Endothelial cell of umbilical vein (primary cell): Measurements from ENCODE around the gene GPR26. TPM values are rescaled to one million over a fixed set of nuclear protein-coding genes. Genes with fewer than 3 reads are reported as not detected.

ENCODE experiments used
- BruUV-seq: library from RNA; stranded (reverse); fragments of 400-500 nt; replicated peaks from 2 replicates; lab custom pipeline; 2021; lab: Mats Ljungman, UMichigan
- CTCF ChIA-PET: fragments of 300-600, 350-600 bp; sonication (Branson Sonifier 250); formaldehyde crosslinking; loops from one replicate; lab custom pipeline; 2021; ENCODE audit warnings: antibody characterized with exemption, inconsistent platforms; lab: Charles Lee
- POLR2A ChIA-PET: fragments of 300-600, 350-600 bp; sonication (Branson Sonifier 250); formaldehyde crosslinking; loops from one replicate; lab custom pipeline; 2021; ENCODE audit warnings: antibody characterized with exemption, inconsistent platforms; lab: Charles Lee
- DNase-seq: peaks from one replicate; pipeline ENCODE4 v3.0.0-alpha.2; 2011; ENCODE audit warnings: low read depth, low spot score
- FAIRE-seq: peaks from 2 replicates; lab custom pipeline; 2011; peaks lifted over from hg19 to GRCh38; lab: Jason Lieb, UNC
- H2AFZ ChIP-seq: 2 replicates; pipeline ENCODE4 v1.6.0; 2012; ENCODE audit warnings: low read depth, low read length, control low read depth, inconsistent platforms
- H3K27ac ChIP-seq: 2 replicates; pipeline ENCODE4 v1.5.1; 2011; ENCODE audit warnings: low read depth, mild to moderate bottlenecking, control low read depth, low read length, moderate library complexity; ENCODE audit not compliant: insufficient read depth
- H3K27me3 ChIP-seq, 2 experiments: 2 replicates each; pipeline versions ENCODE4 v1.6.0 to v1.6.1; 2011; ENCODE audit warnings: low read length in 2 of 2, mixed read lengths in 1 of 2; ENCODE audit not compliant: control insufficient read depth in 2 of 2, insufficient read depth in 2 of 2
- H3K36me3 ChIP-seq, 2 experiments: 2 replicates in 1 of 2; 3 replicates in 1 of 2; pipeline ENCODE4 v1.5.1; 2011; ENCODE audit warnings: low read length in 2 of 2, mild to moderate bottlenecking in 1 of 2, moderate library complexity in 1 of 2; ENCODE audit not compliant: control insufficient read depth in 2 of 2, insufficient read depth in 2 of 2; ENCODE audit errors: extremely low read depth in 1 of 2
- H3K4me1 ChIP-seq: 3 replicates; pipeline ENCODE4 v1.5.1; 2011; ENCODE audit warnings: mild to moderate bottlenecking, low read length; ENCODE audit not compliant: control insufficient read depth, insufficient read depth; ENCODE audit errors: extremely low read depth
- H3K4me2 ChIP-seq: 2 replicates; pipeline ENCODE4 v1.6.1; 2011; ENCODE audit warnings: low read length, control low read depth, mixed read lengths; ENCODE audit not compliant: insufficient read depth
- H3K4me3 ChIP-seq, 3 experiments: fragments of 200-600 bp in 1 of 3; sonication (generic), shearing (Covaris generic) in 1 of 3; replicated peaks in 1 of 3; 2 replicates each; pipeline ENCODE4 v1.5.1; 2011 to 2016; ENCODE audit warnings: control low read depth in 3 of 3, low read length in 3 of 3, mild to moderate bottlenecking in 2 of 3, inconsistent platforms in 1 of 3, low read depth in 1 of 3, moderate library complexity in 1 of 3; ENCODE audit not compliant: insufficient read depth in 1 of 3
- H3K79me2 ChIP-seq: 2 replicates; pipeline ENCODE4 v1.6.0; 2012; ENCODE audit warnings: low read length, inconsistent platforms; ENCODE audit not compliant: control insufficient read depth, insufficient read depth
- H3K9ac ChIP-seq: replicated peaks from 2 replicates; pipeline ENCODE3; 2011; ENCODE audit warnings: low read length, control low read depth; ENCODE audit not compliant: insufficient read depth; ENCODE audit errors: extremely low read depth
- H3K9me1 ChIP-seq: replicated peaks from 3 replicates; pipeline ENCODE4 v1.6.0; 2011; ENCODE audit warnings: mild to moderate bottlenecking, low read length; ENCODE audit not compliant: control insufficient read depth, insufficient read depth; ENCODE audit errors: extremely low read depth
- H3K9me3 ChIP-seq: replicated peaks from 2 replicates; pipeline ENCODE4 v1.5.1; 2012; ENCODE audit warnings: low read length, inconsistent platforms; ENCODE audit not compliant: control insufficient read depth, insufficient read depth
- H4K20me1 ChIP-seq: replicated peaks from 2 replicates; pipeline ENCODE3; 2011; ENCODE audit warnings: mild to moderate bottlenecking, low read length; ENCODE audit not compliant: control insufficient read depth, insufficient read depth; ENCODE audit errors: extremely low read depth
- CTCF ChIP-seq, 2 donors: IDR thresholded peaks; 1 replicate in 1 of 2; 2 replicates in 1 of 2; pipeline ENCODE4 v1.5.1; 2011; ENCODE audit warnings: low read length in 2 of 2, mild to moderate bottlenecking in 2 of 2, moderate library complexity in 2 of 2, control low read depth in 1 of 2, inconsistent platforms in 1 of 2, low read depth in 1 of 2; ENCODE audit not compliant: insufficient read depth in 1 of 2; ENCODE audit errors: extremely low read depth in 1 of 2
- EZH2 ChIP-seq: IDR thresholded peaks from 2 replicates; pipeline ENCODE4 v1.6.1; 2012; ENCODE audit warnings: borderline replicate concordance, low read depth, mild to moderate bottlenecking, moderate library complexity, low read length, inconsistent platforms; ENCODE audit not compliant: severe bottlenecking
- FOS ChIP-seq: IDR thresholded peaks from 2 replicates; pipeline ENCODE4 v1.6.1; 2011; ENCODE audit warnings: mild to moderate bottlenecking, low read length, moderate library complexity, borderline replicate concordance; ENCODE audit not compliant: insufficient read depth
- GATA2 ChIP-seq: IDR thresholded peaks from 2 replicates; pipeline ENCODE4 v1.7.0; 2011; ENCODE audit warnings: low read depth, mild to moderate bottlenecking, moderate library complexity, mixed read lengths, low read length; ENCODE audit not compliant: insufficient read length, insufficient read depth
- JUN ChIP-seq: IDR thresholded peaks from 2 replicates; pipeline ENCODE4 v1.6.1; 2011; ENCODE audit warnings: borderline replicate concordance, low read depth; ENCODE audit not compliant: insufficient read length, insufficient read depth
- MAX ChIP-seq: IDR thresholded peaks from 2 replicates; pipeline ENCODE4 v1.6.1; 2011; ENCODE audit not compliant: insufficient read depth, insufficient read length
- MYC ChIP-seq: IDR thresholded peaks from one replicate; pipeline ENCODE4 v1.6.1; 2011; ENCODE audit warnings: mild to moderate bottlenecking, low read depth, low read length
- POLR2A ChIP-seq: IDR thresholded peaks from 2 replicates; pipeline ENCODE4 v1.6.1; 2012; ENCODE audit warnings: low read depth, mild to moderate bottlenecking, control low read depth, low read length
- POLR2AphosphoS5 ChIP-seq: IDR thresholded peaks from 2 replicates; pipeline ENCODE4 v1.6.1; 2012; ENCODE audit warnings: low read depth, mild to moderate bottlenecking, control low read depth, low read length, moderate library complexity; ENCODE audit not compliant: insufficient read depth
- dilution Hi-C: fragments of 300-500 bp; cut with MboI; formaldehyde crosslinking; loops from one replicate; pipeline ENCODE4 v1.15.0; 2019; ENCODE audit warnings: low sequenced_read_pairs; ENCODE audit not compliant: extremely low pct_ligation_motif_present
- intact Hi-C: fragments of 100-400 bp; cut with micrococcal nuclease; formaldehyde crosslinking; loops from one replicate; pipeline ENCODE4 v1.10.0; 2022
- polyA plus RNA-seq, 4 experiments: library from polyadenylated mRNA; depleted of rRNA in 3 of 4; stranded (reverse) in 3 of 4; unstranded in 1 of 4; fragments of >200 nt; gene quantifications; 2 replicates each; pipeline versions ENCODE4 v1.2.1 to v1.2.3, GENCODE V29; 2011 to 2012; ENCODE audit warnings: missing spikeins in 1 of 4
- total RNA-seq: library from RNA; stranded (reverse); gene quantifications from 2 replicates; pipeline ENCODE4 v1.2.3, GENCODE V29; 2021

GPR26 gene
- total and polyA plus RNA-seq, 2 donors (not counting 3 experiments of a cell fraction or from before 2014, with no cell fraction given) = not detected

GRCh38 chr10:123743441-123744223 lies 77.5 kb downstream of the GPR26 start:
- POLR2A ChIA-PET = no interaction called here
- Histone ChIP-seq H3K4me1 (no peaks in the 10 kb centered on the region), H3K27me3 (no peaks in the 10 kb centered on the region), H3K9me1 (no peaks in the 10 kb centered on the region), H3K79me2 (no peaks in the 10 kb centered on the region), H3K9ac (no peak overlapping the region), H3K4me3 (no peak overlapping the region), H3K9me3 (no peaks in the 10 kb centered on the region), H4K20me1 (no peaks in the 10 kb centered on the region), H3K36me3 (no peaks in the 10 kb centered on the region), H3K4me2 (no peak overlapping the region), H2AFZ (no peak overlapping the region), H3K27ac (no peak overlapping the region)
- DNase-seq (no peak), FAIRE-seq (no peak)
- intact Hi-C loops = no loop called here
- no TSS peak for BruUV-seq
- no peak for TF ChIP-seq POLR2AphosphoS5
- dilution Hi-C loops = no loop called here
- CTCF ChIA-PET = no interaction called here

GRCh38 chr10:123744224-123744536 lies 78.0 kb downstream of the GPR26 start:
- H3K9me3 ChIP-seq = no peaks in the 10 kb centered on the region
- no peaks in the 10 kb centered on the region for H3K27me3 ChIP-seq
- H3K9me1 ChIP-seq = no peaks in the 10 kb centered on the region
- no peaks in the 10 kb centered on the region for H3K4me1 ChIP-seq
- TF ChIP-seq CTCF (IDR thresholded peaks at IDR 0.05; ENCODE audit: extremely low read depth in 1 of 2, insufficient read depth in 1 of 2, low read depth in 1 of 2, low read length in 2 of 2) (no peak), POLR2A (no peak), FOS (no peak), GATA2 (no peak), JUN (no peak), POLR2AphosphoS5 (no peak), MYC (no peak), EZH2 (no peak), MAX (no peak)
- no TSS peak for BruUV-seq
- FAIRE-seq (no peak), DNase-seq (no peak)
- no peaks in the 10 kb centered on the region for H3K36me3 ChIP-seq
- H3K4me3 ChIP-seq = no peak overlapping the region
- dilution Hi-C loops = no loop called here
- no peaks in the 10 kb centered on the region for H3K79me2 ChIP-seq
- POLR2A ChIA-PET = no interaction called here
- no peak overlapping the region for H3K27ac ChIP-seq
- H3K9ac ChIP-seq = no peak overlapping the region
- H2AFZ ChIP-seq = no peak overlapping the region
- H4K20me1 ChIP-seq = no peaks in the 10 kb centered on the region
- intact Hi-C loops = no loop called here
- CTCF ChIA-PET = no interaction called here
- H3K4me2 ChIP-seq = no peak overlapping the region
